Measurements from ENCODE around the gene BRCA1. TPM values are rescaled to one million over a fixed set of nuclear protein-coding genes. Genes with fewer than 3 reads are reported as not detected.
A peak's percentile ranks its signal among the peaks of the same experiment; 100 is the strongest.

BRCA1 gene
- total RNA-seq = 10 to 100 TPM in 2 of 4 donors, 1 to 10 TPM in 2; 6.3 to 20.7 (median 9.8) TPM

- peaks cover 6 to 57% (median 22%) of the 10 kb centered on the region in 3 donors for H3K4me1 ChIP-seq
- intact Hi-C loops (cut with DNase I) = loop anchor here (5.0 to 10.0 kb wide), 2 partner anchors 47 to 101 kb away; partner anchors contain the start of genes NBR1, RND2 and VAT1
Observed at GRCh38 chr17:43125133-43125966, at the start of gene BRCA1. TSS of gene BRCA1 (minus strand) at chr17:43125364. CDS start at chr17:43124096, 1,268 bp downstream.

GRCh38 chr17:43171586-43172487, 46.7 kb upstream of the BRCA1 start:
- TF ChIP-seq CTCF (IDR thresholded peaks at IDR 0.05) (no peak), POLR2A (IDR thresholded peaks at IDR 0.05) (no peak)
- Histone ChIP-seq H3K36me3 (peaks cover 0 to 14% (median 0%) of the 10 kb centered on the region in 3 donors), H3K27me3 (no peaks in the 10 kb centered on the region), H3K4me1 (peaks cover 25 to 70% (median 57%) of the 10 kb centered on the region in 3 donors), H3K4me3 (peak overlapping the region; percentile 61 to 97 (median 82)), H3K27ac (peak overlapping the region; percentile 94 to 100 (median 98)), H3K9me3 (no peaks in the 10 kb centered on the region)
- intact Hi-C loops (cut with DNase I) = loop anchor here (5.0 kb wide), 1 partner anchor 45 kb away; the partner anchor contains the start of gene BRCA1
- 4 to 9% methylated on average over 12 of the region's 12 CpGs for WGBS, 2 donors
- no peak for DNase-seq

More at GRCh38 chr17:43125133-43125966, at the start of gene BRCA1:
- TF ChIP-seq POLR2A (IDR thresholded peaks at IDR 0.05) (peak in 2 of 4 donors; percentile 20 to 58), CTCF (IDR thresholded peaks at IDR 0.05) (no peak)
- peak; percentile 74 for DNase-seq
- H3K27ac ChIP-seq = peak within 1 kb of the TSS; percentile 84 to 91 (median 88)
- WGBS, 2 donors = 1 to 3% methylated on average over 23 to 38 of the region's 38 CpGs
- peak within 1 kb of the TSS; percentile 52 to 85 (median 62) for H3K4me3 ChIP-seq
- H3K9me3 ChIP-seq = no peaks in the 10 kb centered on the region
- no peaks in the 10 kb centered on the region for H3K36me3 ChIP-seq
- no peaks in the 10 kb centered on the region for H3K27me3 ChIP-seq

DNA sequence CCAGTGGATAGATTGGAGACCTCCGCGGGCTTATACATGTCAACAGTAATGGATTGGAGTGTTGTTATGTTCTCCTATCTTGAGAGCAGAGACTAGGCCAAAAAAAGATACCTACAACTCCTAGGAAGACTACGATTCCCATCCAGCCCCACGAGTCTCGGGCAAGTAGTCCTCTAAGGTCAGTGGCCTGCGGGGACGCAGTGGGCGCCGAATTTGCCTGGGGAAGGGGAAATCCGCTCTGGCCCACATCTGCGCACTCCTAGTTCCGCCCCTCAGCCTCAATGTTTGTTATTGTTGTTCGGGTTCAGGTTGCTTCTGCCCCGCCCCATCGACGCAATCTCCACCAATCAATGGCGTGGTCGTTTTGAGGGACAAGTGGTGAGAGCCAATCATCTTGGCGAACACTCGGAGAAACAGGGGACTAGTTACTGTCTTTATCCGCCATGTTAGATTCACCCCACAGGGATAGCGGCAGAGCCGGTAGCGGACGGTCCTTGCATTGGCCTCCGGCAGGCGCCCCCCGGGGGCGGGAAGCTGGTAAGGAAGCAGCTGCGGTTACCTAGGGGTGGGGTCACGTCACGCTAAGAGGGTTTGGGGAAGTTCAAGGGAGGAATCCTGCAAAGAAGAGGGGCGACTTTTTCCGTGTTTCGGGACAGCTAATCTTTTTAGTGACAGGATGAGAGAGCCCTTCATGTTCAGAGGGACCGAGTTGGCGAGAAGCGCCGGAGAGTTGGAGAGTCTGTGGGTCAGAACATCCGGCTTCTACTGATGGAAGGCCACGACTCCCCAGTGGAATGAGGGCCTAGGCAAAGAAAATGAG, 45.8 kb upstream of the BRCA1 start, which contains the start of gene NBR1:
Gene NBR1, plus strand, starts transcription at position 449 of the 820 bp plus-strand sequence. CDS start 4,586 bp downstream, outside the sequence.
- peak; percentile 83 for DNase-seq
- Histone ChIP-seq H3K4me3 (peak within 1 kb of the TSS; percentile 61 to 97 (median 82)), H3K9me3 (no peaks in the 10 kb centered on the region), H3K27ac (peak within 1 kb of the TSS; percentile 94 to 100 (median 98)), H3K36me3 (peaks cover 0 to 13% (median 0%) of the 10 kb centered on the region in 3 donors), H3K4me1 (peaks cover 25 to 61% (median 51%) of the 10 kb centered on the region in 3 donors), H3K27me3 (no peaks in the 10 kb centered on the region)
- 0% methylated on average over 22 to 24 of the region's 41 CpGs for WGBS, 2 donors
- TF ChIP-seq CTCF (IDR thresholded peaks at IDR 0.05) (peak in 2 of 6 experiments; percentile 14 to 33), POLR2A (IDR thresholded peaks at IDR 0.05) (peak in 3 of 4 donors; percentile 70 to 92 (median 81))
- intact Hi-C loops (cut with DNase I) = loop anchor here (5.0 kb wide), 1 partner anchor 44 kb away; the partner anchor contains the start of gene BRCA1

DNA sequence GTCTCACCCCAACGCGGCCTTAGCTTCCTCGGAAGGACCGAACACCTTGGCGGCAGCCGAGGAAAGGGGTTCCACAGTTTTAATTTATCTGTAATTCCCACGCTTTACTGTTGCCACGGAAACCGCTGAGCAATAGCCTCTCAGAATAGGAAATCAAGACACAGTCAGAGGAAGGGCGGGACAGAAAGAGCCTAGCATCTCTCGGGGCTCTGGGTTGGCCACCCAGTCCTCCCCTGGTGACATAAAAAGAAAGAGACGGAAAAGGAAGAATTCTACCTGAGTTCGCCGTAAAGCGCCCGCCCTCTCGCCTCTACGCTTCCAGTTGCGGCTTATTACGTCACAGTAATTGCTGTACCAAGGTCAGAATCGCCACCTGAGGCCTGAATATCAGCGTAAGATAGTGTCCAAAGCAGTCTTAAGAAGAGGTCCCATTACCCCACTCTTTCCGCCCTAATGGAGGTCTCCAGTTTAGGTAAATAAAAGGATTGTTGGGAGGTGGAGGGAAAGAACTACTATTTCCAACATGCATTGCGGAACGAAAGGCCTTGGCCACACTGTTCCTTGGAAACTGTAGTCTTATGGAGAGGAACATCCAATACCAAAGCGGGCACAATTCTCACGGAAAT, 45.1 kb upstream of the BRCA1 start:
- Histone ChIP-seq H3K27me3 (no peaks in the 10 kb centered on the region), H3K4me1 (peaks cover 25 to 54% (median 44%) of the 10 kb centered on the region in 3 donors), H3K9me3 (no peaks in the 10 kb centered on the region), H3K36me3 (peaks cover 0 to 11% (median 0%) of the 10 kb centered on the region in 3 donors), H3K27ac (peak overlapping the region; percentile 94 to 100 (median 98)), H3K4me3 (peak overlapping the region; percentile 61 to 97 (median 82))
- 0 to 1% methylated on average over 18 to 19 of the region's 27 CpGs for WGBS, 2 donors
- intact Hi-C loops (cut with DNase I) = loop anchor here (5.0 kb wide), 1 partner anchor 43 kb away; the partner anchor contains the start of gene BRCA1
- DNase-seq = peak; percentile 49
- TF ChIP-seq POLR2A (IDR thresholded peaks at IDR 0.05) (peak in 3 of 4 donors; percentile 36 to 47 (median 39)), CTCF (IDR thresholded peaks at IDR 0.05) (peak in 1 of 6 experiments; percentile 8)

Data from esophagus squamous epithelium (tissue), 5 donors.